AG10803 (cell line): ENCODE data around the gene HYAL3.

ENCODE experiments used
- DNase-seq: peaks from one replicate; pipeline ENCODE4 v3.0.0; 2010; ENCODE audit warnings: low read depth
- H3K4me3 ChIP-seq: 2 replicates; pipeline ENCODE4 v1.5.1; 2011; ENCODE audit warnings: mild to moderate bottlenecking, low read length, control low read depth
- CTCF ChIP-seq: conservative IDR thresholded peaks from 2 replicates; pipeline ENCODE4 v1.5.1; 2011; ENCODE audit warnings: mild to moderate bottlenecking, low read length, control low read depth, inconsistent platforms

Gene HYAL3

DNA sequence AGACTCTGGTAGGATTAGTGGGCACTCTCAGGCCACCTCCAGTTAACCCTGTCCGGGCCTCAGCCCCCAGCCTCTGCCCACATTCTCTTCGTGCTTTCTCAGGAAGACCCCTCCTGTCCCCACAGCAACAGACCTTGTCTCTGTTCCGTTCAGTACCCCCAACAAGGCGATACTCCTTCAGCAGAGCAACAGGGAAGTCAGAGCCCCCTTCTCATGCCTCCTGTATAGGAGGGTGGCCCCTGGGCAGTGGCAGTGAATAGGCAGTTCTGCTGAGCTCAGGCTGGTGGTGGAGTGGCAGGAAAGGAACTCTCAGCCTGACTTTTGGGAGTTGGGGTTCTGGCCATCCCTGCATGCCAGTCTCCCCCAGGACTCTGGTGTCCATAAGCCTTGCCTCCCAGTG lies 29.7 kb downstream of the HYAL3 start:
- DNase-seq, result no peak
- TF ChIP-seq CTCF, result no peak
- H3K4me3 ChIP-seq, result peak overlapping the region; percentile 53

DNA sequence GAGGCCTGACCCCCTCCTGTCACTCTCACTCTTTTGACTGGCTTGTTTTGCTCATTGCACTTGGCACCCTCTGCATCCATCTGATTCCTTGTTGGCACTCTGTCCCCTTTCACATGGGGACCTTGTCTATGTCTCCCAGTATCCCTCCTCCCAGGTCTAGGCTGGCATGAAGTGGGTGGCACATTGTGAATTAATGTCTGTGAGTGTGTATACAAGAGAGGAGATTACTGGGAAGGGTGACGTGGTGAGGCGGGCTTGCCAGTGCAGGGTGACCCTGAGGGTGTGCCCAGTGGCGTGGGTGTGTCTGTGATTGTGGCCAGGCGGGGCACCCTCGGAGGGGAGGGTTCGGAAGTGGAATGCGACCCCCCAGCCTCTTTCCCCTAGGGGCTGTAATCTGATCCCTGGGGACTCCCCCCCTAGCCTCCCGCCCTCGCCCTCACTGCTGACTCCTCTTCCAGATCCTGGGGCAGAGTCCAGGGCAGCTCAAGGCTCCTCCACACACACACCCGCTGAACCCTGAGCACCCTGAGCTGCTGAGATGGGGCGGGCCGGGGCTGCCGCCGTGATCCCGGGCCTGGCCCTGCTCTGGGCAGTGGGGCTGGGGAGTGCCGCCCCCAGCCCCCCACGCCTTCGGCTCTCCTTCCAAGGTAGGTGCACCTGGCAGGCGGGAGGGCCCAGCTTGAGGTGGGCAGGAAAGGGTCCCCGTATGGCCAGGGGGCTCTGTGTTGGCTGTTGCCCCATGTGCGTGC lies 30.3 kb downstream of the HYAL3 start, which contains the start of gene SEMA3B:
Gene SEMA3B (plus strand): TSS at position 445 of the 749 bp plus-strand sequence. CDS start 94 bp downstream, at position 539.
- peak; percentile 58 for DNase-seq
- peak within 1 kb of the TSS; percentile 72 for H3K4me3 ChIP-seq
- TF ChIP-seq CTCF, result no peak

DNA sequence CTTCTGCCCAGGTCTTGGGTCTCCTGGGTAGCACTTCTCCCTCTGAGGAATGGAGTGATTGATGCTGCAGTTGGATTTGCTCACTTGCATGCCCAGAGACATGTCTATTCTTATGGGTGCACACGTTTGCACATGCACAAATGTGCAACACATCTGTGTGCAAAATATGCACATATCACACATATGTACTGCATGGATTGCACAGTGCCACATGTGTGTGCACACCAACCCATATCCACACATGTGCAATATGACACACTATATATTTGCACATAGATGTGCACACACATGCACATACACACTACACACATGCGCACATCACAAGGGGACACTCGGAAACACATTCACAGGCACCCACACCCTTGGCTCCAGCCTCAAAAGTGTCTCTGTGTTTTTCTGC lies 30.9 kb downstream of the HYAL3 start:
- DNase-seq, result no peak
- no peak for TF ChIP-seq CTCF
- H3K4me3 ChIP-seq, result no peak overlapping the region

- peak overlapping the region; percentile 72 for H3K4me3 ChIP-seq
- no peak for DNase-seq
- no peak for TF ChIP-seq CTCF
Observed at GRCh38 chr3:50267280-50267913, 31.8 kb downstream of the HYAL3 start.

GRCh38 chr3:50266836-50267235 lies 32.4 kb downstream of the HYAL3 start:
- H3K4me3 ChIP-seq, result peak overlapping the region; percentile 72
- DNase-seq, result no peak
- TF ChIP-seq CTCF, result no peak

GRCh38 chr3:50266017-50266416 lies 33.2 kb downstream of the HYAL3 start:
- DNase-seq, result no peak
- no peak overlapping the region for H3K4me3 ChIP-seq
- TF ChIP-seq CTCF, result no peak

- DNase-seq, result no peak
- no peak for TF ChIP-seq CTCF
- H3K4me3 ChIP-seq, result no peak overlapping the region
Observed at GRCh38 chr3:50265571-50265970, 33.6 kb downstream of the HYAL3 start.
